ENCODE measurements around the gene DR1. TPM values are rescaled to one million over a fixed set of nuclear protein-coding genes. Genes with fewer than 3 reads are reported as not detected.

DR1 gene
- total and polyA plus RNA-seq, 2 of the 4 experiments (the other 2 are of a cell fraction): 27.1 to 39.4 TPM

- in situ Hi-C loops (cut with MboI; ENCODE audit: low sequenced_read_pairs): loop anchor here (10.0 kb wide), 3 partner anchors 120 to 530 kb away; no protein-coding TSS in a partner anchor
- H2BK20ac ChIP-seq (ENCODE audit: low read depth, low read length): no peak overlapping the region
- no peak overlapping the region for H3K27ac ChIP-seq (ENCODE audit: insufficient read depth, low read length)
- H3K9me3 ChIP-seq (ENCODE audit: control insufficient read depth, insufficient read depth, low read length): no peaks in the 10 kb centered on the region
- H3K79me1 ChIP-seq (ENCODE audit: low read depth in 1 of 2, low read length in 2 of 2): no peaks in the 10 kb centered on the region
- no peaks in the 10 kb centered on the region for H3K4me1 ChIP-seq (ENCODE audit: control insufficient read depth, insufficient read depth, low read length)
- H2BK15ac ChIP-seq (ENCODE audit: low read depth, low read length): no peak overlapping the region
- ATAC-seq (ENCODE audit: low read depth) (peak; percentile 94), DNase-seq (peak; percentile 79)
- ChIA-PET POLR2A (ENCODE audit: unreplicated experiment) (interaction anchor here (0.7 kb wide), 2 partner anchors 14 to 564 kb away, joined by 3 to 6 read pairs; no protein-coding TSS in a partner anchor), CTCF (interaction anchor here (0.5 to 1.4 kb wide), 22 partner anchors 9 to 546 kb away, joined by 3 to 7 read pairs (median 3); no protein-coding TSS in a partner anchor)
- no peak overlapping the region for H3K9ac ChIP-seq (ENCODE audit: low read depth, low read length)
- no peak overlapping the region for H3K4ac ChIP-seq (ENCODE audit: low read depth, low read length)
- WGBS, 2 experiments (ENCODE audit: extremely low coverage in 2 of 2, insufficient read length in 1 of 2): no CpG with 5 or more reads among the region's 2 CpGs
- H3K27me3 ChIP-seq (ENCODE audit: control insufficient read depth, insufficient read depth, low read length): no peaks in the 10 kb centered on the region
- no peak overlapping the region for H3K56ac ChIP-seq (ENCODE audit: extremely low read depth, insufficient read depth, low read length)
- H2BK5ac ChIP-seq (ENCODE audit: low read depth, low read length, poor library complexity, severe bottlenecking): no peak overlapping the region
- H4K20me1 ChIP-seq (ENCODE audit: insufficient read depth, low read length): no peaks in the 10 kb centered on the region
- H2AFZ ChIP-seq (replicated peaks; ENCODE audit: low read length, poor library complexity): no peak overlapping the region
- BruUV-seq (replicated peaks): no TSS peak
- no peaks in the 10 kb centered on the region for H3K36me3 ChIP-seq (ENCODE audit: control insufficient read depth, insufficient read depth, low read length)
- no peak overlapping the region for H3K18ac ChIP-seq (ENCODE audit: low read depth, low read length)
- no peaks in the 10 kb centered on the region for H3K9me1 ChIP-seq (ENCODE audit: insufficient read depth, low read length)
- H3K23ac ChIP-seq (ENCODE audit: low read depth, low read length): no peak overlapping the region
- intact Hi-C loops (cut with micrococcal nuclease): loop anchor here (1.0 to 10.0 kb wide), 6 partner anchors 43 to 542 kb away; no protein-coding TSS in a partner anchor
- no peak overlapping the region for H4K5ac ChIP-seq (ENCODE audit: low read depth, low read length)
- no peak for TF ChIP-seq RCOR1 (IDR thresholded peaks at IDR 0.05; ENCODE audit: insufficient replicate concordance, low read length)
- TF ChIP-seq MAFK (IDR thresholded peaks at IDR 0.05; ENCODE audit: low read depth, low read length): no peak
- TF ChIP-seq CEBPB (IDR thresholded peaks at IDR 0.05; ENCODE audit: low read depth, low read length): 0 out of 2 replicates have a peak, but pooled peaks have one; percentile 30
- no peak for TF ChIP-seq USF2 (IDR thresholded peaks at IDR 0.05; ENCODE audit: low read depth, low read length)
- TF ChIP-seq BHLHE40 (IDR thresholded peaks at IDR 0.05; ENCODE audit: low read depth, low read length): no peak
- TF ChIP-seq POLR2A (IDR thresholded peaks at IDR 0.05; ENCODE audit: low read depth, low read length): 0 out of 2 replicates have a peak, but pooled peaks have one; percentile 31
- TF ChIP-seq CHD1 (IDR thresholded peaks at IDR 0.05; ENCODE audit: low read depth, low read length): no peak
- TF ChIP-seq MAZ (IDR thresholded peaks at IDR 0.05; ENCODE audit: borderline replicate concordance, low read depth, low read length): no peak
- TF ChIP-seq RAD21 (IDR thresholded peaks at IDR 0.05; ENCODE audit: low read length): peak; percentile 95
- TF ChIP-seq, protein P1, sequence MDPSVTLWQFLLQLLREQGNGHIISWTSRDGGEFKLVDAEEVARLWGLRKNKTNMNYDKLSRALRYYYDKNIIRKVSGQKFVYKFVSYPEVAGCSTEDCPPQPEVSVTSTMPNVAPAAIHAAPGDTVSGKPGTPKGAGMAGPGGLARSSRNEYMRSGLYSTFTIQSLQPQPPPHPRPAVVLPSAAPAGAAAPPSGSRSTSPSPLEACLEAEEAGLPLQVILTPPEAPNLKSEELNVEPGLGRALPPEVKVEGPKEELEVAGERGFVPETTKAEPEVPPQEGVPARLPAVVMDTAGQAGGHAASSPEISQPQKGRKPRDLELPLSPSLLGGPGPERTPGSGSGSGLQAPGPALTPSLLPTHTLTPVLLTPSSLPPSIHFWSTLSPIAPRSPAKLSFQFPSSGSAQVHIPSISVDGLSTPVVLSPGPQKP (IDR thresholded peaks at IDR 0.05; ENCODE audit: borderline replicate concordance, low read depth, low read length): no peak
- TF ChIP-seq CTCF (conservative IDR thresholded peaks at IDR 0.05; ENCODE audit: low read depth, low read length): peak; percentile 90
- TF ChIP-seq MXI1 (IDR thresholded peaks at IDR 0.05; ENCODE audit: borderline replicate concordance, low read depth, low read length): no peak
- no peak for TF ChIP-seq RFX5 (IDR thresholded peaks at IDR 0.05; ENCODE audit: low read depth, low read length)
- TF ChIP-seq NFE2L2 (IDR thresholded peaks at IDR 0.05; ENCODE audit: low read depth, low read length): no peak
- no peak for TF ChIP-seq FOS (IDR thresholded peaks at IDR 0.05; ENCODE audit: low read depth, low read length)
- TF ChIP-seq SMC3 (IDR thresholded peaks at IDR 0.05; ENCODE audit: low read depth, low read length): peak; percentile 91
- no peak overlapping the region for H4K8ac ChIP-seq (ENCODE audit: low read depth in 2 of 2, low read length in 2 of 2)
- H3K4me2 ChIP-seq (ENCODE audit: low read depth, low read length): no peak overlapping the region
- no peak overlapping the region for H3K4me3 ChIP-seq (ENCODE audit: insufficient read depth, low read depth, low read length)
- no peak overlapping the region for H3K14ac ChIP-seq (replicated peaks; ENCODE audit: low read depth, low read length)
- no peak overlapping the region for H2BK120ac ChIP-seq (ENCODE audit: low read depth, low read length)
- H2AK5ac ChIP-seq (ENCODE audit: low read depth, low read length): no peak overlapping the region
- H2AK9ac ChIP-seq (replicated peaks; ENCODE audit: low read depth, low read length, poor library complexity): no peak overlapping the region
- no peak overlapping the region for H4K91ac ChIP-seq (ENCODE audit: insufficient read depth, low read depth, low read length)
- dilution Hi-C loops (cut with HindIII; ENCODE audit: low sequenced_read_pairs, unreplicated experiment): no loop called here
These were observed 41.0 kb upstream of the DR1 start for GRCh38 chr1:93304716-93305138.
